SK-N-SH treated with all-trans-retinoic acid at 6 μM for 48 hours (cell line): Measurements from ENCODE around the gene INSR.
"Not testable (repeated sequence)": the region's sequence is repeated elsewhere in the genome, so short reads cannot be mapped to it uniquely, and the experiment has no call there.

Source experiments
- BACH2 ChIP-seq: fragments of 250-450 bp; sonication (Bioruptor Pico); IDR thresholded peaks from 2 replicates; pipeline ENCODE4 v1.9.0; 2021; ENCODE audit warnings: mild to moderate bottlenecking, borderline replicate concordance
- ISL1 ChIP-seq: fragments of 250-450 bp; sonication (Bioruptor Pico); IDR thresholded peaks from 2 replicates; pipeline ENCODE4 v2.1.2; 2022; ENCODE audit warnings: mild to moderate bottlenecking, moderate library complexity
- RARB ChIP-seq: fragments of 250-450 bp; sonication (Bioruptor Pico); IDR thresholded peaks from 2 replicates; pipeline ENCODE4 v1.8.0; 2021; ENCODE audit warnings: mild to moderate bottlenecking, moderate library complexity
- SNAI2 ChIP-seq: fragments of 250-450 bp; sonication (Bioruptor Pico); IDR thresholded peaks from 2 replicates; pipeline ENCODE4 v1.5.0; 2020; ENCODE audit warnings: mild to moderate bottlenecking, moderate library complexity
- TCF4 ChIP-seq: fragments of 250-450 bp; sonication (Bioruptor Pico); IDR thresholded peaks from 2 replicates; pipeline ENCODE4 v1.8.0; 2021; ENCODE audit warnings: mild to moderate bottlenecking, moderate library complexity, borderline replicate concordance
- TF ChIP-seq, protein P1 (sequence below): fragments of 250-450 bp; sonication (Bioruptor Pico); IDR thresholded peaks from 2 replicates; pipeline ENCODE4 v1.8.0; 2020; ENCODE audit warnings: mild to moderate bottlenecking, moderate library complexity, borderline replicate concordance
- TF ChIP-seq, protein P2 (sequence below): fragments of 250-450 bp; sonication (Bioruptor Pico); IDR thresholded peaks from 2 replicates; pipeline ENCODE4 v1.5.1; 2020; ENCODE audit warnings: low read depth, mild to moderate bottlenecking, moderate library complexity
- TF ChIP-seq, protein P3 (sequence below): fragments of 250-450 bp; sonication (Bioruptor Pico); IDR thresholded peaks from 2 replicates; pipeline ENCODE4 v1.8.0; 2021; ENCODE audit warnings: low read depth, mild to moderate bottlenecking, moderate library complexity, borderline replicate concordance

DNA sequence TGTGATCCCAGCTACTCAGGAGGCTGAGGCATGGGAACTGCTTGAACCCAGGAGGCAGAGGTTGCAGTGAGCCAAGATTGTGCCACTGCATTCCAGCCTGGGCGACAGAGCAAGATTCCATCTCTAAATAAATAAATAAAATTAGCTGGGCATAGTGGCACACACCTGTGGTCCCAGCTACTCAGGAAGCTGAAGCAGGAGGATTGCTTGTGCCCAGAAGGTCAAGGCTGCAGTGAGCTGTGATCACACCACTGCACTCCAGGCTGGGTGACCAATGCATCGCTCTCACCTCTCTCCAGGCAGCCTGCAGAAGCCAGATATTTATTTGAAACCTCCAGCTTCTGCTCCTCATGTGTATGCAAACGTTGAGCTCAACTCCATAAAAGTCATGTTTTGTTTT, 85.2 kb downstream of the INSR start:
- TF ChIP-seq SNAI2, RARB, ISL1, BACH2, TCF4 (CRISPR knock-in tag): not testable (repeated sequence)
- TF ChIP-seq, protein P1, sequence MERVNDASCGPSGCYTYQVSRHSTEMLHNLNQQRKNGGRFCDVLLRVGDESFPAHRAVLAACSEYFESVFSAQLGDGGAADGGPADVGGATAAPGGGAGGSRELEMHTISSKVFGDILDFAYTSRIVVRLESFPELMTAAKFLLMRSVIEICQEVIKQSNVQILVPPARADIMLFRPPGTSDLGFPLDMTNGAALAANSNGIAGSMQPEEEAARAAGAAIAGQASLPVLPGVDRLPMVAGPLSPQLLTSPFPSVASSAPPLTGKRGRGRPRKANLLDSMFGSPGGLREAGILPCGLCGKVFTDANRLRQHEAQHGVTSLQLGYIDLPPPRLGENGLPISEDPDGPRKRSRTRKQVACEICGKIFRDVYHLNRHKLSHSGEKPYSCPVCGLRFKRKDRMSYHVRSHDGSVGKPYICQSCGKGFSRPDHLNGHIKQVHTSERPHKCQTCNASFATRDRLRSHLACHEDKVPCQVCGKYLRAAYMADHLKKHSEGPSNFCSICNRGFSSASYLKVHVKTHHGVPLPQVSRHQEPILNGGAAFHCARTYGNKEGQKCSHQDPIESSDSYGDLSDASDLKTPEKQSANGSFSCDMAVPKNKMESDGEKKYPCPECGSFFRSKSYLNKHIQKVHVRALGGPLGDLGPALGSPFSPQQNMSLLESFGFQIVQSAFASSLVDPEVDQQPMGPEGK (CRISPR knock-in tag): not testable (repeated sequence)
- TF ChIP-seq, protein P2, sequence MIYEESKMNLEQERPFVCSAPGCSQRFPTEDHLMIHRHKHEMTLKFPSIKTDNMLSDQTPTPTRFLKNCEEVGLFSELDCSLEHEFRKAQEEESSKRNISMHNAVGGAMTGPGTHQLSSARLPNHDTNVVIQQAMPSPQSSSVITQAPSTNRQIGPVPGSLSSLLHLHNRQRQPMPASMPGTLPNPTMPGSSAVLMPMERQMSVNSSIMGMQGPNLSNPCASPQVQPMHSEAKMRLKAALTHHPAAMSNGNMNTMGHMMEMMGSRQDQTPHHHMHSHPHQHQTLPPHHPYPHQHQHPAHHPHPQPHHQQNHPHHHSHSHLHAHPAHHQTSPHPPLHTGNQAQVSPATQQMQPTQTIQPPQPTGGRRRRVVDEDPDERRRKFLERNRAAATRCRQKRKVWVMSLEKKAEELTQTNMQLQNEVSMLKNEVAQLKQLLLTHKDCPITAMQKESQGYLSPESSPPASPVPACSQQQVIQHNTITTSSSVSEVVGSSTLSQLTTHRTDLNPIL (CRISPR knock-in tag): not testable (repeated sequence)
- TF ChIP-seq, protein P3, sequence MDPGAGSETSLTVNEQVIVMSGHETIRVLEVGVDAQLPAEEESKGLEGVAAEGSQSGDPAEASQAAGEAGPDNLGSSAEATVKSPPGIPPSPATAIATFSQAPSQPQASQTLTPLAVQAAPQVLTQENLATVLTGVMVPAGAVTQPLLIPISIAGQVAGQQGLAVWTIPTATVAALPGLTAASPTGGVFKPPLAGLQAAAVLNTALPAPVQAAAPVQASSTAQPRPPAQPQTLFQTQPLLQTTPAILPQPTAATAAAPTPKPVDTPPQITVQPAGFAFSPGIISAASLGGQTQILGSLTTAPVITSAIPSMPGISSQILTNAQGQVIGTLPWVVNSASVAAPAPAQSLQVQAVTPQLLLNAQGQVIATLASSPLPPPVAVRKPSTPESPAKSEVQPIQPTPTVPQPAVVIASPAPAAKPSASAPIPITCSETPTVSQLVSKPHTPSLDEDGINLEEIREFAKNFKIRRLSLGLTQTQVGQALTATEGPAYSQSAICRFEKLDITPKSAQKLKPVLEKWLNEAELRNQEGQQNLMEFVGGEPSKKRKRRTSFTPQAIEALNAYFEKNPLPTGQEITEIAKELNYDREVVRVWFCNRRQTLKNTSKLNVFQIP (CRISPR knock-in tag): not testable (repeated sequence)
